Stomach (tissue), 4 donors: Measurements from ENCODE around the gene HCN2.

Experiments
- POLR2A ChIP-seq, 4 donors: fragments of 450-650 bp; IDR thresholded peaks; one replicate each; pipeline ENCODE4 v1.6.1; 2016; ENCODE audit warnings: antibody characterized with exemption in 4 of 4, control low read depth in 2 of 4, mild to moderate bottlenecking in 1 of 4, moderate library complexity in 1 of 4
- POLR2AphosphoS5 ChIP-seq, 3 donors: sonication (generic); formaldehyde crosslinking; IDR thresholded peaks; one replicate each; pipeline ENCODE4 v1.6.1; 2016; ENCODE audit warnings: antibody characterized with exemption in 3 of 3

GRCh38 chr19:621819-622218, 32.1 kb downstream of the HCN2 start:
- TF ChIP-seq POLR2A (IDR thresholded peaks at IDR 0.05) (no peak), POLR2AphosphoS5 (IDR thresholded peaks at IDR 0.05) (no peak)
